ENCODE results near the gene CRB1.
"Not testable (repeated sequence)": the region's sequence is repeated elsewhere in the genome, so short reads cannot be mapped to it uniquely, and the experiment has no call there.

The CRB1 gene

GRCh38 chr1:197470330-197470729 is 202.3 kb downstream of the CRB1 start:
- Histone ChIP-seq H3K9ac (no peak overlapping the region), H3K4me1 (peaks cover 8 to 39% (median 30%) of the 10 kb centered on the region in 10 experiments; a peak in 19 of 20 replicates), H3K27ac (no peak overlapping the region), H4K20me1 (no peaks in the 10 kb centered on the region), H3K9me3 (replicated peaks in 1 of 11) (no peaks in the 10 kb centered on the region), H3K4me2 (peak overlapping the region; percentile 49 to 76 (median 56); a peak in 20 of 22 replicates), H3K4me3 (no peak overlapping the region), H3K27me3 (no peaks in the 10 kb centered on the region), H3K36me3 (no peaks in the 10 kb centered on the region)
- TF ChIP-seq Cebpa-rat (IDR thresholded peaks at IDR 0.05), result no peak

DNA sequence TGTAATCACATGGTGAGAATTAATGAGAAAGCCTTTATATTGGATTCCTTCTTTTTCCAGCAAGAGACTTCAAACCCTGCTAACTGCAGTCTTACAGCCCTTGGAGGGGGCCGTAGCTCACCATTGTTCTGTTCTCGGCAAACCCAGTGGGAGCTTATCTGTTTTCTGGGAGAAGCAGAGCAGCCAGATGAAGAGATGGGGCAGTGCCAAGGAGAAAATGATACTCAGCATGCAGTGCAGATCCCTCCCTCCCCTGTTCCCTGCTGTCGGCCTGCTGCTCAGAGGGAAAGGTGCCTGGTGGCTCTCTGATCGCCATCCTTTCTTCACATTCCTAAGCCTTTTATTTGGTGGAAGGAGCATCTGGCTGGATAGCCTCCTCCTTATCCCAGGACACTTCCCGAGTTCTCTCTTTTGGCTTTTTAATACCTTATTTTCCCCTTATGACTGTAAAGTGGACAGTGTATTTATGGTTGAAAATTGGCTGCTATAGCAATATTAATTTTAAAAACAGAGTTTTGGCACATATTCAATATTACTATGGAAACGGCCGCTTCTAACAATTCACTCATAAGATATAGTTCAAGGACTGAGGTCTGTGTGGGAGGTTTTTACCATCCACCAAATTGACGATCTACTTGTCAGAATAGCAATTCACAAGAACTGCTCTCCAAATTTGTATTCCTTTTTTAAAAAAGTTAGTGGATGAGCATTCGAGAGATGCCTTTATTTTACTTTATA is 203.4 kb downstream of the CRB1 start:
- Histone ChIP-seq H3K9me3 (replicated peaks in 1 of 11) (no peaks in the 10 kb centered on the region), H3K4me3 (no peak overlapping the region), H3K9ac (no peak overlapping the region), H4K20me1 (no peaks in the 10 kb centered on the region), H3K36me3 (no peaks in the 10 kb centered on the region), H3K27me3 (no peaks in the 10 kb centered on the region), H3K4me1 (peaks cover 8 to 39% (median 30%) of the 10 kb centered on the region in 10 experiments; a peak in 19 of 20 replicates), H3K27ac (no peak overlapping the region), H3K4me2 (peak overlapping the region in 6 of 11 experiments; percentile 53 to 76 (median 67); a peak in 8 of 22 replicates)
- no peak for TF ChIP-seq Cebpa-rat (IDR thresholded peaks at IDR 0.05)

- H3K4me2 ChIP-seq, result no peak overlapping the region
- no peaks in the 10 kb centered on the region for H3K27me3 ChIP-seq
- peaks cover 8 to 39% (median 30%) of the 10 kb centered on the region in 10 experiments; a peak in 19 of 20 replicates for H3K4me1 ChIP-seq
- H3K27ac ChIP-seq, result no peak overlapping the region
- no peaks in the 10 kb centered on the region for H3K36me3 ChIP-seq
- no peaks in the 10 kb centered on the region for H4K20me1 ChIP-seq
- no peak overlapping the region for H3K4me3 ChIP-seq
- no peaks in the 10 kb centered on the region for H3K9me3 ChIP-seq (replicated peaks in 1 of 11)
- H3K9ac ChIP-seq, result no peak overlapping the region
- TF ChIP-seq Cebpa-rat (IDR thresholded peaks at IDR 0.05), result no peak
Observed at GRCh38 chr1:197472141-197472540, 204.1 kb downstream of the CRB1 start.

DNA sequence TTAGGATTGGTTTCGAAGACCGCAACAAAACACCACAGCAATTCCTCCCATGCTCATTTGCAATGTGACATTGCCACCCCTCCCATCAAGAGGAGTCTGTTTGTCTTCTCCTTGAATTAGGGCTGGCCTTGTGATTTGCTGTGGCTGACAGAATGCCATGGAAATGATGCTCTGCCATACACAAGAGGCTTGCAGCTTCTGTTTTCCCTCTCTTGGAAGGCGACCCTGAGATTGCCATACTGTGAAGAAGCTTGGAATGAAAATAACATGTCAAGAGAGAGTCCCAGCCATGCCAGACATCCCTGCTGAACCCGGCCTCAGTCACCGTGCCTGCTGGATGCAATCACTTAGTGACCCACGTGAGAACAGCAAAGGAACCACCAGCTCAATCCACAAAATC is 212.4 kb downstream of the CRB1 start:
- no peak for TF ChIP-seq Cebpa-rat (IDR thresholded peaks at IDR 0.05)
- no peak overlapping the region for H3K4me2 ChIP-seq
- H3K27ac ChIP-seq, result no peak overlapping the region
- H3K9ac ChIP-seq, result no peak overlapping the region
- H4K20me1 ChIP-seq, result no peaks in the 10 kb centered on the region
- no peak overlapping the region for H3K4me3 ChIP-seq
- H3K4me1 ChIP-seq, result peaks cover 8 to 11% (median 8%) of the 10 kb centered on the region in 10 experiments; a peak in 19 of 20 replicates
- no peaks in the 10 kb centered on the region for H3K27me3 ChIP-seq
- no peaks in the 10 kb centered on the region for H3K36me3 ChIP-seq
- H3K9me3 ChIP-seq (replicated peaks in 1 of 11), result no peaks in the 10 kb centered on the region

GRCh38 chr1:197481101-197481500 is 213.0 kb downstream of the CRB1 start:
- Histone ChIP-seq H3K9ac (no peak overlapping the region), H3K4me2 (peak overlapping the region; percentile 2 to 56 (median 29); a peak in 13 of 22 replicates), H3K9me3 (replicated peaks in 1 of 11) (no peaks in the 10 kb centered on the region), H4K20me1 (no peaks in the 10 kb centered on the region), H3K36me3 (no peaks in the 10 kb centered on the region), H3K27ac (no peak overlapping the region), H3K4me3 (no peak overlapping the region), H3K4me1 (peaks cover 8 to 15% (median 9%) of the 10 kb centered on the region in 10 experiments; a peak in 19 of 20 replicates), H3K27me3 (no peaks in the 10 kb centered on the region)
- no peak for TF ChIP-seq Cebpa-rat (IDR thresholded peaks at IDR 0.05)

GRCh38 chr1:197485790-197486189 is 217.7 kb downstream of the CRB1 start:
- H3K4me1 ChIP-seq, result peaks cover 7 to 15% (median 8%) of the 10 kb centered on the region in 10 experiments; a peak in 19 of 20 replicates
- H3K4me2 ChIP-seq, result peak overlapping the region in 1 of 11 experiments; percentile 22; a peak in 1 of 22 replicates
- H3K36me3 ChIP-seq, result no peaks in the 10 kb centered on the region
- no peak overlapping the region for H3K9ac ChIP-seq
- H3K4me3 ChIP-seq, result no peak overlapping the region
- H4K20me1 ChIP-seq, result no peaks in the 10 kb centered on the region
- no peaks in the 10 kb centered on the region for H3K27me3 ChIP-seq
- no peak overlapping the region for H3K27ac ChIP-seq
- TF ChIP-seq Cebpa-rat (IDR thresholded peaks at IDR 0.05), result no peak
- no peaks in the 10 kb centered on the region for H3K9me3 ChIP-seq (replicated peaks in 1 of 11)

GRCh38 chr1:197486946-197487345 is 218.9 kb downstream of the CRB1 start:
- H3K27me3 ChIP-seq, result no peaks in the 10 kb centered on the region
- H3K9ac ChIP-seq, result no peak overlapping the region
- no peaks in the 10 kb centered on the region for H3K9me3 ChIP-seq (replicated peaks in 1 of 11)
- H3K4me3 ChIP-seq, result no peak overlapping the region
- no peaks in the 10 kb centered on the region for H3K36me3 ChIP-seq
- H3K27ac ChIP-seq, result no peak overlapping the region
- TF ChIP-seq Cebpa-rat (IDR thresholded peaks at IDR 0.05), result no peak
- H3K4me2 ChIP-seq, result no peak overlapping the region
- H4K20me1 ChIP-seq, result no peaks in the 10 kb centered on the region
- peaks cover 0 to 7% (median 0%) of the 10 kb centered on the region in 10 experiments; a peak in 2 of 20 replicates for H3K4me1 ChIP-seq

DNA sequence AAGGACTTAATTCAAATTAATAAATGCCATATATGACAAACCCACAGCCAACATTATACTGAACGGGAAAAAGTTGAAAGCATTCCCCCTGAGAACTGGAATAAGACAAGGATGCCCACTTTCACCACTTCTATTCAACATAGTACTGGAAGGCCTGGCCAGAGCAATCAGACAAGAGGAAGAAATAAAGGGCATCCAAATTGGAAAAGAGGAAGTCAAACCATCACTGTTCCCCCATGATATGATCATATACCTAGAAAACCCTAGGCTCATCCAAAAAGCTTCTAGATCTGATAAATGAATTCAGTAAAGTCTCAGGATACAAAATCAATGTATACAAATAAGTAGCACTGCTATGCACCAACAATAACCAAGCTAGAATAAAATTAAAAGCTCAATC is 223.5 kb downstream of the CRB1 start:
- not testable (repeated sequence) for H3K9ac ChIP-seq; H3K4me2 ChIP-seq; H3K27me3 ChIP-seq; H3K27ac ChIP-seq; H3K36me3 ChIP-seq; H3K4me3 ChIP-seq; H3K9me3 ChIP-seq (replicated peaks in 1 of 11); H3K4me1 ChIP-seq; H4K20me1 ChIP-seq

DNA sequence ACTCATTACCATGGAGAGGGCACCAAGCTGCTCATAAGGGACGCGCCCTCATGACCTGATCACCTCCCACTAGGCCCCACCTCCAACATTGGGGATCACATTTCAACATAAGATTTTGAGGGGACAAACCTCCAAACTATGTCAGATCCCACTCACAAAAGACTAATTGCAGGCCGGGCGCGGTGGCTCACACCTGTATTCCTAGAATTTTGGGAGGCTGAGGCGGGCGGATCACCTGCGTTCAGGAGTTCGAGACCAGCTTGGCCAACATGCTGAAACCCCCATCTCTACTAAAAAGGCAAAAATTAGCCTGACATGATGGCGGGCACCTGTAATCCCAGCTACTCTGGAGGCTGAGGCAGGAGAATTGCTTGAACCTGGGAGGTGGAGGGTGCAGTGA is 228.7 kb downstream of the CRB1 start:
- no peak overlapping the region for H3K27ac ChIP-seq
- H3K36me3 ChIP-seq, result no peaks in the 10 kb centered on the region
- no peaks in the 10 kb centered on the region for H3K27me3 ChIP-seq
- H3K4me3 ChIP-seq, result no peak overlapping the region
- H3K4me2 ChIP-seq, result no peak overlapping the region
- H4K20me1 ChIP-seq, result no peaks in the 10 kb centered on the region
- TF ChIP-seq Cebpa-rat (IDR thresholded peaks at IDR 0.05), result no peak
- H3K9me3 ChIP-seq (replicated peaks in 1 of 11), result no peaks in the 10 kb centered on the region
- no peak overlapping the region for H3K9ac ChIP-seq
- no peaks in the 10 kb centered on the region for H3K4me1 ChIP-seq
